ENCODE results near the gene ZNF174. TPM values are rescaled to one million over a fixed set of nuclear protein-coding genes. Genes with fewer than 3 reads are reported as not detected.

ZNF174 gene
- total RNA-seq, 4 donors from 2014 or later: 12.1 to 22.9 (median 22.3) TPM

- peaks cover 0 to 10% (median 10%) of the 10 kb centered on the region in 3 donors for H3K9me3 ChIP-seq
- no peak for ATAC-seq
- no peak for TF ChIP-seq POLR2AphosphoS5 (IDR thresholded peaks at IDR 0.05)
- no peak for TF ChIP-seq EP300 (IDR thresholded peaks at IDR 0.05)
- no peak for TF ChIP-seq CTCF (IDR thresholded peaks at IDR 0.05)
- no peak for TF ChIP-seq POLR2A (IDR thresholded peaks at IDR 0.05)
- H3K27me3 ChIP-seq: no peaks in the 10 kb centered on the region
- no peak overlapping the region for H3K4me3 ChIP-seq
- no peaks in the 10 kb centered on the region for H3K4me1 ChIP-seq
- peaks cover 0 to 58% of the 10 kb centered on the region in 2 donors for H3K36me3 ChIP-seq
- no peak overlapping the region for H3K27ac ChIP-seq
Measured at GRCh38 chr16:3377917-3378316, 23.1 kb upstream of the ZNF174 start.

- peaks cover 17 to 20% (median 20%) of the 10 kb centered on the region in 3 donors for H3K9me3 ChIP-seq
- no peak for ATAC-seq
- WGBS, 2 donors (ENCODE audit: low coverage in 1 of 2): 100% methylated on average over 2 to 5 of the region's 10 CpGs
- H3K36me3 ChIP-seq: peaks cover 9 to 85% of the 10 kb centered on the region in 2 donors
- no peak overlapping the region for H3K4me3 ChIP-seq
- H3K27me3 ChIP-seq: no peaks in the 10 kb centered on the region
- TF ChIP-seq POLR2A (IDR thresholded peaks at IDR 0.05) (no peak), POLR2AphosphoS5 (IDR thresholded peaks at IDR 0.05) (no peak), CTCF (IDR thresholded peaks at IDR 0.05) (no peak), EP300 (IDR thresholded peaks at IDR 0.05) (no peak)
- no peak overlapping the region for H3K27ac ChIP-seq
- no peaks in the 10 kb centered on the region for H3K4me1 ChIP-seq
Measured at GRCh38 chr16:3383045-3383448, 18.0 kb upstream of the ZNF174 start.

GRCh38 chr16:3388325-3388724, 12.7 kb upstream of the ZNF174 start:
- 84 to 91% methylated on average over 5 to 6 of the region's 6 CpGs for WGBS, 2 donors (ENCODE audit: low coverage in 1 of 2)

GRCh38 chr16:3389663-3390338, 11.2 kb upstream of the ZNF174 start:
- H3K36me3 ChIP-seq: peaks cover 0 to 89% of the 10 kb centered on the region in 2 donors
- no peaks in the 10 kb centered on the region for H3K27me3 ChIP-seq
- no peak overlapping the region for H3K27ac ChIP-seq
- H3K4me1 ChIP-seq: no peaks in the 10 kb centered on the region
- no peak for ATAC-seq
- TF ChIP-seq EP300 (IDR thresholded peaks at IDR 0.05) (no peak), POLR2A (IDR thresholded peaks at IDR 0.05) (no peak), CTCF (IDR thresholded peaks at IDR 0.05) (no peak), POLR2AphosphoS5 (IDR thresholded peaks at IDR 0.05) (no peak)
- WGBS, 2 donors (ENCODE audit: low coverage in 1 of 2): 83 to 92% methylated on average over 5 to 6 of the region's 9 CpGs
- no peak overlapping the region for H3K4me3 ChIP-seq
- H3K9me3 ChIP-seq: peaks cover 0 to 86% (median 0%) of the 10 kb centered on the region in 3 donors

More at GRCh38 chr16:3388325-3388724, 12.7 kb upstream of the ZNF174 start:
- Histone ChIP-seq H3K4me3 (no peak overlapping the region), H3K36me3 (peaks cover 9 to 89% of the 10 kb centered on the region in 2 donors), H3K27me3 (no peaks in the 10 kb centered on the region), H3K9me3 (peaks cover 4 to 71% (median 6%) of the 10 kb centered on the region in 3 donors), H3K4me1 (no peaks in the 10 kb centered on the region), H3K27ac (no peak overlapping the region)
- no peak for ATAC-seq
- TF ChIP-seq POLR2AphosphoS5 (IDR thresholded peaks at IDR 0.05) (no peak), CTCF (IDR thresholded peaks at IDR 0.05) (no peak), POLR2A (IDR thresholded peaks at IDR 0.05) (no peak), EP300 (IDR thresholded peaks at IDR 0.05) (no peak)

GRCh38 chr16:3400446-3400778, 603 bp upstream of the ZNF174 start:
- peak overlapping the region; percentile 70 to 92 (median 88) for H3K27ac ChIP-seq
- TF ChIP-seq EP300 (IDR thresholded peaks at IDR 0.05): no peak
- no peak for TF ChIP-seq POLR2AphosphoS5 (IDR thresholded peaks at IDR 0.05)
- no peak for TF ChIP-seq CTCF (IDR thresholded peaks at IDR 0.05)
- TF ChIP-seq POLR2A (IDR thresholded peaks at IDR 0.05): no peak
- H3K36me3 ChIP-seq: peaks cover 0 to 60% of the 10 kb centered on the region in 2 donors
- peaks cover 0 to 38% (median 8%) of the 10 kb centered on the region in 3 donors for H3K4me1 ChIP-seq
- peaks cover 0 to 54% (median 0%) of the 10 kb centered on the region in 3 donors for H3K9me3 ChIP-seq
- no peak for ATAC-seq
- peak overlapping the region; percentile 79 to 80 for H3K4me3 ChIP-seq
- whole genome bisulfite sequencing, 2 donors (ENCODE audit: low coverage in 1 of 2): 0% methylated on average over 3 to 4 of the region's 18 CpGs
- H3K27me3 ChIP-seq: no peaks in the 10 kb centered on the region
